HG03060 (cell line): ENCODE data around the gene DDHD1.

Source experiments
- ATAC-seq: cut with Tn5 transposase; IDR thresholded peaks from one replicate; pipeline ENCODE4 v1.9.1; 2021; ENCODE audit warnings: low read depth, moderate number of reproducible peaks; ENCODE audit not compliant: unreplicated experiment

The DDHD1 gene

GRCh38 chr14:53002576-53002975 lies 150.5 kb downstream of the DDHD1 start:
- ATAC-seq, result no peak

GRCh38 chr14:53001787-53002378 lies 151.2 kb downstream of the DDHD1 start:
- no peak for ATAC-seq

GRCh38 chr14:52998376-52999015 lies 154.6 kb downstream of the DDHD1 start:
- ATAC-seq, result no peak

- no peak for ATAC-seq
These were observed 156.6 kb downstream of the DDHD1 start for GRCh38 chr14:52996493-52996892.

GRCh38 chr14:52995998-52996397 lies 157.1 kb downstream of the DDHD1 start:
- ATAC-seq, result no peak

- no peak for ATAC-seq
These were observed 160.8 kb downstream of the DDHD1 start for GRCh38 chr14:52992236-52992870.

- no peak for ATAC-seq
These were observed 165.0 kb downstream of the DDHD1 start for GRCh38 chr14:52988139-52988538.

GRCh38 chr14:52987514-52987913 lies 165.6 kb downstream of the DDHD1 start:
- no peak for ATAC-seq

- no peak for ATAC-seq
These were observed 166.1 kb downstream of the DDHD1 start for GRCh38 chr14:52987042-52987441.
